Measurements from ENCODE around the gene DOCK1. TPM values are rescaled to one million over a fixed set of nuclear protein-coding genes. Genes with fewer than 3 reads are reported as not detected.

DOCK1 gene
- total and polyA plus RNA-seq, 5 donors = 7.8 to 23.1 (median 20.8) TPM

- no peak for ATAC-seq
- intact Hi-C loops (cut with DNase I) = no loop called here
- Histone ChIP-seq H3K4me1 (ENCODE audit: control insufficient read depth, insufficient read depth, low read length) (no peaks in the 10 kb centered on the region), H3K9me3 (ENCODE audit: control insufficient read depth, low read length) (no peaks in the 10 kb centered on the region), H3K27ac (ENCODE audit: low read length) (no peak overlapping the region), H3K4me3 (ENCODE audit: low read length) (no peak overlapping the region), H3K27me3 (ENCODE audit: control insufficient read depth, insufficient read depth) (no peaks in the 10 kb centered on the region)
- WGBS = 89% methylated on average over 11 of the region's 11 CpGs
- DNase-seq = no peak
Measured at GRCh38 chr10:127458016-127458810, 553.0 kb downstream of the DOCK1 start.

GRCh38 chr10:127458829-127459228, 553.6 kb downstream of the DOCK1 start:
- 95% methylated on average over 6 of the region's 6 CpGs for WGBS
- intact Hi-C loops (cut with DNase I) = no loop called here
- no peaks in the 10 kb centered on the region for H3K27me3 ChIP-seq (ENCODE audit: control insufficient read depth, insufficient read depth)
- no peaks in the 10 kb centered on the region for H3K4me1 ChIP-seq (ENCODE audit: control insufficient read depth, insufficient read depth, low read length)
- ATAC-seq (no peak), DNase-seq (no peak)
- no peak overlapping the region for H3K27ac ChIP-seq (ENCODE audit: low read length)
- H3K9me3 ChIP-seq (ENCODE audit: control insufficient read depth, low read length) = no peaks in the 10 kb centered on the region
- no peak overlapping the region for H3K4me3 ChIP-seq (ENCODE audit: low read length)

- intact Hi-C loops (cut with DNase I) = no loop called here
- DNase-seq (no peak), ATAC-seq (no peak)
- Histone ChIP-seq H3K27me3 (ENCODE audit: control insufficient read depth, insufficient read depth) (no peaks in the 10 kb centered on the region), H3K27ac (ENCODE audit: low read length) (no peak overlapping the region), H3K4me1 (ENCODE audit: control insufficient read depth, insufficient read depth, low read length) (no peaks in the 10 kb centered on the region), H3K4me3 (ENCODE audit: low read length) (no peak overlapping the region), H3K9me3 (ENCODE audit: control insufficient read depth, low read length) (no peaks in the 10 kb centered on the region)
- WGBS = 65% methylated on average over 8 of the region's 8 CpGs
Measured at GRCh38 chr10:127459918-127460317, 554.7 kb downstream of the DOCK1 start.

GRCh38 chr10:127462643-127463295, 557.5 kb downstream of the DOCK1 start:
- H3K27ac ChIP-seq (ENCODE audit: low read length) = no peak overlapping the region
- WGBS = 64% methylated on average over 5 of the region's 5 CpGs
- intact Hi-C loops (cut with DNase I) = no loop called here
- H3K27me3 ChIP-seq (ENCODE audit: control insufficient read depth, insufficient read depth) = no peaks in the 10 kb centered on the region
- DNase-seq (no peak), ATAC-seq (no peak)
- H3K9me3 ChIP-seq (ENCODE audit: control insufficient read depth, low read length) = no peaks in the 10 kb centered on the region
- no peak overlapping the region for H3K4me3 ChIP-seq (ENCODE audit: low read length)
- H3K4me1 ChIP-seq (ENCODE audit: control insufficient read depth, insufficient read depth, low read length) = no peaks in the 10 kb centered on the region

- 78% methylated on average over 10 of the region's 10 CpGs for WGBS
- H3K27ac ChIP-seq (ENCODE audit: low read length) = no peak overlapping the region
- no peaks in the 10 kb centered on the region for H3K9me3 ChIP-seq (ENCODE audit: control insufficient read depth, low read length)
- no peak for DNase-seq
- H3K4me3 ChIP-seq (ENCODE audit: low read length) = no peak overlapping the region
- intact Hi-C loops (cut with DNase I) = no loop called here
- no peaks in the 10 kb centered on the region for H3K27me3 ChIP-seq (ENCODE audit: control insufficient read depth, insufficient read depth)
- no peaks in the 10 kb centered on the region for H3K4me1 ChIP-seq (ENCODE audit: control insufficient read depth, insufficient read depth, low read length)
- no peak for ATAC-seq
Measured at GRCh38 chr10:127463548-127463947, 558.3 kb downstream of the DOCK1 start.

- Histone ChIP-seq H3K4me1 (ENCODE audit: control insufficient read depth, insufficient read depth, low read length) (no peaks in the 10 kb centered on the region), H3K9me3 (ENCODE audit: control insufficient read depth, low read length) (no peaks in the 10 kb centered on the region), H3K27me3 (ENCODE audit: control insufficient read depth, insufficient read depth) (no peaks in the 10 kb centered on the region), H3K4me3 (ENCODE audit: low read length) (no peak overlapping the region), H3K27ac (ENCODE audit: low read length) (no peak overlapping the region)
- intact Hi-C loops (cut with DNase I) = no loop called here
- no peak for ATAC-seq
- 80% methylated on average over 6 of the region's 6 CpGs for WGBS
- DNase-seq = no peak
Measured at GRCh38 chr10:127464561-127464960, 559.3 kb downstream of the DOCK1 start.

GRCh38 chr10:127467811-127468210, 562.6 kb downstream of the DOCK1 start:
- 83% methylated on average over 10 of the region's 10 CpGs for WGBS
- Histone ChIP-seq H3K4me1 (ENCODE audit: control insufficient read depth, insufficient read depth, low read length) (no peaks in the 10 kb centered on the region), H3K9me3 (ENCODE audit: control insufficient read depth, low read length) (no peaks in the 10 kb centered on the region), H3K27ac (ENCODE audit: low read length) (no peak overlapping the region), H3K27me3 (ENCODE audit: control insufficient read depth, insufficient read depth) (no peaks in the 10 kb centered on the region), H3K4me3 (ENCODE audit: low read length) (no peak overlapping the region)
- no peak for ATAC-seq
- intact Hi-C loops (cut with DNase I) = no loop called here
- DNase-seq = no peak

GRCh38 chr10:127468632-127469031, 563.4 kb downstream of the DOCK1 start:
- DNase-seq (no peak), ATAC-seq (no peak)
- H3K27me3 ChIP-seq (ENCODE audit: control insufficient read depth, insufficient read depth) = no peaks in the 10 kb centered on the region
- no peak overlapping the region for H3K27ac ChIP-seq (ENCODE audit: low read length)
- no peak overlapping the region for H3K4me3 ChIP-seq (ENCODE audit: low read length)
- WGBS = 69% methylated on average over 5 of the region's 5 CpGs
- no peaks in the 10 kb centered on the region for H3K9me3 ChIP-seq (ENCODE audit: control insufficient read depth, low read length)
- intact Hi-C loops (cut with DNase I) = no loop called here
- no peaks in the 10 kb centered on the region for H3K4me1 ChIP-seq (ENCODE audit: control insufficient read depth, insufficient read depth, low read length)

- no peaks in the 10 kb centered on the region for H3K9me3 ChIP-seq (ENCODE audit: control insufficient read depth, low read length)
- 78% methylated on average over 5 of the region's 5 CpGs for WGBS
- no peak for DNase-seq
Measured at GRCh38 chr10:127470911-127471310, 565.7 kb downstream of the DOCK1 start.

GRCh38 chr10:127472976-127473375, 567.7 kb downstream of the DOCK1 start:
- intact Hi-C loops (cut with DNase I) = no loop called here
- H3K9me3 ChIP-seq (ENCODE audit: control insufficient read depth, low read length) = no peaks in the 10 kb centered on the region
- H3K4me3 ChIP-seq (ENCODE audit: low read length) = no peak overlapping the region
- 66% methylated on average over 2 of the region's 2 CpGs for WGBS
- H3K27ac ChIP-seq (ENCODE audit: low read length) = no peak overlapping the region
- ATAC-seq = no peak
- no peaks in the 10 kb centered on the region for H3K4me1 ChIP-seq (ENCODE audit: control insufficient read depth, insufficient read depth, low read length)
- no peaks in the 10 kb centered on the region for H3K27me3 ChIP-seq (ENCODE audit: control insufficient read depth, insufficient read depth)
- DNase-seq = no peak

More at GRCh38 chr10:127470911-127471310, 565.7 kb downstream of the DOCK1 start:
- no peak for ATAC-seq
- no peak overlapping the region for H3K27ac ChIP-seq (ENCODE audit: low read length)
- intact Hi-C loops (cut with DNase I) = no loop called here
- H3K27me3 ChIP-seq (ENCODE audit: control insufficient read depth, insufficient read depth) = no peaks in the 10 kb centered on the region
- no peak overlapping the region for H3K4me3 ChIP-seq (ENCODE audit: low read length)
- H3K4me1 ChIP-seq (ENCODE audit: control insufficient read depth, insufficient read depth, low read length) = no peaks in the 10 kb centered on the region

GRCh38 chr10:127474501-127474900, 569.3 kb downstream of the DOCK1 start:
- no peak for ATAC-seq
- intact Hi-C loops (cut with DNase I) = no loop called here
- Histone ChIP-seq H3K27me3 (ENCODE audit: control insufficient read depth, insufficient read depth) (no peaks in the 10 kb centered on the region), H3K4me3 (ENCODE audit: low read length) (no peak overlapping the region), H3K27ac (ENCODE audit: low read length) (no peak overlapping the region), H3K4me1 (ENCODE audit: control insufficient read depth, insufficient read depth, low read length) (no peaks in the 10 kb centered on the region), H3K9me3 (ENCODE audit: control insufficient read depth, low read length) (no peaks in the 10 kb centered on the region)
- WGBS = 70% methylated on average over 2 of the region's 2 CpGs
- no peak for DNase-seq

Data from right cardiac atrium (tissue), 5 donors.